GM23338 (cell line): Measurements from ENCODE around the gene TSPOAP1. TPM values are rescaled to one million over a fixed set of nuclear protein-coding genes. Genes with fewer than 3 reads are reported as not detected.

Source experiments
- ATAC-seq: fragments of 200-7000 bp; cut with Tn5 transposase; 3 replicates; pipeline ENCODE4 v1.9.1; 2020
- DNase-seq: peaks from one replicate; pipeline ENCODE4 v3.0.0-alpha.2; 2015; ENCODE audit warnings: low spot score
- H2AFZ ChIP-seq: fragments of 200-600 bp; sonication (generic); 2 replicates; pipeline ENCODE4 v1.8.0; 2016; ENCODE audit warnings: antibody characterized with exemption, mild to moderate bottlenecking, moderate library complexity
- H3F3A ChIP-seq: fragments of 200-600 bp; sonication (generic); replicated peaks from 2 replicates; pipeline ENCODE4 v1.8.0; 2017; ENCODE audit warnings: antibody characterized with exemption, mixed run types, low read depth
- H3K27ac ChIP-seq: fragments of 200-600 bp; sonication (generic); 2 replicates; pipeline ENCODE4 v1.6.1; 2016; ENCODE audit warnings: low read depth
- H3K27me3 ChIP-seq: fragments of 200-600 bp; sonication (generic); 2 replicates; pipeline ENCODE4 v1.8.0; 2016; ENCODE audit warnings: mild to moderate bottlenecking, mixed run types, moderate library complexity; ENCODE audit not compliant: insufficient read depth
- H3K36me3 ChIP-seq: fragments of 200-600 bp; sonication (generic); 2 replicates; pipeline ENCODE4 v1.8.0; 2016; ENCODE audit warnings: mild to moderate bottlenecking; ENCODE audit not compliant: insufficient read depth
- H3K4me1 ChIP-seq: fragments of 200-600 bp; sonication (generic); 2 replicates; pipeline ENCODE4 v1.8.0; 2016; ENCODE audit warnings: mild to moderate bottlenecking, moderate library complexity; ENCODE audit not compliant: insufficient read depth
- H3K4me2 ChIP-seq: fragments of 200-600 bp; sonication (generic); 2 replicates; pipeline ENCODE4 v1.7.1; 2017; ENCODE audit warnings: mixed run types
- H3K4me3 ChIP-seq: fragments of 200-600 bp; sonication (generic); 2 replicates; pipeline ENCODE4 v1.6.1; 2016; ENCODE audit warnings: mixed run types
- H3K79me2 ChIP-seq: fragments of 200-600 bp; sonication (generic); replicated peaks from 2 replicates; pipeline ENCODE4 v1.8.0; 2017; ENCODE audit warnings: mild to moderate bottlenecking; ENCODE audit not compliant: insufficient read depth
- H3K9me2 ChIP-seq: fragments of 200-600 bp; sonication (generic); 2 replicates; pipeline ENCODE4 v1.8.0; 2017; ENCODE audit not compliant: insufficient read depth
- H4K20me1 ChIP-seq: fragments of 200-600 bp; sonication (generic); replicated peaks from 2 replicates; pipeline ENCODE4 v1.8.0; 2017; ENCODE audit warnings: mild to moderate bottlenecking; ENCODE audit not compliant: insufficient read depth
- H3K27ac Mint-ChIP-seq: 2 replicates; pipeline ENCODE4 v1.8.0; 2020; ENCODE audit warnings: inconsistent platforms, mild to moderate bottlenecking, moderate library complexity, mixed read lengths
- H3K27me3 Mint-ChIP-seq: 3 replicates; pipeline ENCODE4 v1.8.0; 2022; ENCODE audit warnings: low read depth, mild to moderate bottlenecking, moderate library complexity, mixed read lengths, inconsistent platforms; ENCODE audit not compliant: insufficient read depth, poor library complexity
- H3K36me3 Mint-ChIP-seq: 3 replicates; pipeline ENCODE4 v1.8.0; 2021; ENCODE audit warnings: low read depth, mild to moderate bottlenecking, inconsistent platforms, moderate library complexity, mixed read lengths
- H3K4me1 Mint-ChIP-seq: 3 replicates; pipeline ENCODE4 v1.8.0; 2020; ENCODE audit warnings: mild to moderate bottlenecking, inconsistent platforms, mixed read lengths
- H3K4me3 Mint-ChIP-seq: 3 replicates; pipeline ENCODE4 v1.8.0; 2021; ENCODE audit warnings: moderate library complexity, mild to moderate bottlenecking, inconsistent platforms, mixed read lengths
- H3K9me3 Mint-ChIP-seq: 3 replicates; pipeline ENCODE4 v1.8.0; 2020; ENCODE audit warnings: moderate library complexity, mild to moderate bottlenecking, inconsistent platforms, mixed read lengths
- EZH2 ChIP-seq: fragments of 200-600 bp; sonication (generic); IDR thresholded peaks from one replicate; pipeline ENCODE4 v1.8.0; 2017; ENCODE audit warnings: antibody characterized with exemption, mild to moderate bottlenecking, low read depth; ENCODE audit not compliant: unreplicated experiment
- EZH2phosphoT487 ChIP-seq: fragments of 200-600 bp; sonication (generic); IDR thresholded peaks from one replicate; pipeline ENCODE4 v1.8.1; 2018; ENCODE audit warnings: antibody characterized with exemption; ENCODE audit not compliant: unreplicated experiment
- JUNB ChIP-seq: IDR thresholded peaks from one replicate; pipeline ENCODE4 v1.6.1; 2016; ENCODE audit warnings: antibody characterized with exemption; ENCODE audit not compliant: unreplicated experiment
- NANOG ChIP-seq: IDR thresholded peaks from 2 replicates; pipeline ENCODE4 v1.6.1; 2016; ENCODE audit warnings: antibody characterized with exemption, borderline replicate concordance
- POLR2AphosphoS5 ChIP-seq: IDR thresholded peaks from 2 replicates; pipeline ENCODE4 v1.6.1; 2016; ENCODE audit warnings: antibody characterized with exemption, low read depth
- STAT1 ChIP-seq: IDR thresholded peaks from one replicate; pipeline ENCODE4 v1.6.1; 2016; ENCODE audit warnings: antibody characterized with exemption; ENCODE audit not compliant: unreplicated experiment
- ZNF114 ChIP-seq: fragments of 250-450 bp; sonication (Bioruptor Pico); IDR thresholded peaks from 2 replicates; pipeline ENCODE4 v1.5.0; 2020; ENCODE audit warnings: mild to moderate bottlenecking, moderate library complexity
- ZNF331 ChIP-seq: fragments of 250-450 bp; sonication (Bioruptor Pico); IDR thresholded peaks from 2 replicates; pipeline ENCODE4 v1.5.0; 2020; ENCODE audit warnings: low read depth, mild to moderate bottlenecking, moderate library complexity
- polyA plus RNA-seq: library from polyadenylated mRNA; unstranded; fragments of >200 nt; fragmentation: Nextera tagmentation; extraction: Ambion mirVana; gene quantifications from 2 replicates; pipeline ENCODE4 v1.2.1, GENCODE V29; 2016
- total RNA-seq: library from RNA; depleted of rRNA; stranded (reverse); fragments of >200 nt; shearing (Covaris generic); gene quantifications from 2 replicates; pipeline ENCODE4 v1.2.3, GENCODE V29; 2014
- TF ChIP-seq, protein P1 (sequence below): IDR thresholded peaks from 2 replicates; pipeline ENCODE4 v1.6.1; 2016; ENCODE audit warnings: antibody characterized with exemption
- TF ChIP-seq, protein P2 (sequence below): IDR thresholded peaks from one replicate; pipeline ENCODE4 v1.6.1; 2018; ENCODE audit warnings: antibody characterized with exemption; ENCODE audit not compliant: unreplicated experiment

Gene TSPOAP1
- total and polyA plus RNA-seq, 2 experiments from 2014 or later = 7.3 to 11.8 TPM

GRCh38 chr17:58354541-58355216 is 26.1 kb upstream of the TSPOAP1 start:
- Mint-ChIP-seq H3K27ac (no peak overlapping the region), H3K4me3 (no peak overlapping the region), H3K27me3 (peaks cover 10% of the 10 kb centered on the region), H3K36me3 (peaks cover 11% of the 10 kb centered on the region), H3K4me1 (peaks cover 10% of the 10 kb centered on the region), H3K9me3 (no peaks in the 10 kb centered on the region)
- no peak overlapping the region for H3K4me2 ChIP-seq
- H3K27ac ChIP-seq = no peak overlapping the region
- DNase-seq = no peak
- ATAC-seq = no peak
- peaks cover 11% of the 10 kb centered on the region for H3K4me1 ChIP-seq
- H3K79me2 ChIP-seq = peaks cover 16% of the 10 kb centered on the region
- no peaks in the 10 kb centered on the region for H4K20me1 ChIP-seq
- H3K36me3 ChIP-seq = peaks cover under 1% of the 10 kb centered on the region; the same call in 1 of the 2 replicates
- no peaks in the 10 kb centered on the region for H3K9me2 ChIP-seq
- H3F3A ChIP-seq = 0 out of 2 replicates have a peak, but pooled peaks cover 4% of the 10 kb centered on the region
- H3K27me3 ChIP-seq = no peaks in the 10 kb centered on the region
- TF ChIP-seq JUNB (no peak), POLR2AphosphoS5 (no peak), EZH2phosphoT487 (no peak), EZH2 (no peak), ZNF331 (CRISPR knock-in tag) (no peak)
- TF ChIP-seq, protein P1, sequence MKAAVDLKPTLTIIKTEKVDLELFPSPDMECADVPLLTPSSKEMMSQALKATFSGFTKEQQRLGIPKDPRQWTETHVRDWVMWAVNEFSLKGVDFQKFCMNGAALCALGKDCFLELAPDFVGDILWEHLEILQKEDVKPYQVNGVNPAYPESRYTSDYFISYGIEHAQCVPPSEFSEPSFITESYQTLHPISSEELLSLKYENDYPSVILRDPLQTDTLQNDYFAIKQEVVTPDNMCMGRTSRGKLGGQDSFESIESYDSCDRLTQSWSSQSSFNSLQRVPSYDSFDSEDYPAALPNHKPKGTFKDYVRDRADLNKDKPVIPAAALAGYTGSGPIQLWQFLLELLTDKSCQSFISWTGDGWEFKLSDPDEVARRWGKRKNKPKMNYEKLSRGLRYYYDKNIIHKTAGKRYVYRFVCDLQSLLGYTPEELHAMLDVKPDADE = no peak
- TF ChIP-seq, protein P2, sequence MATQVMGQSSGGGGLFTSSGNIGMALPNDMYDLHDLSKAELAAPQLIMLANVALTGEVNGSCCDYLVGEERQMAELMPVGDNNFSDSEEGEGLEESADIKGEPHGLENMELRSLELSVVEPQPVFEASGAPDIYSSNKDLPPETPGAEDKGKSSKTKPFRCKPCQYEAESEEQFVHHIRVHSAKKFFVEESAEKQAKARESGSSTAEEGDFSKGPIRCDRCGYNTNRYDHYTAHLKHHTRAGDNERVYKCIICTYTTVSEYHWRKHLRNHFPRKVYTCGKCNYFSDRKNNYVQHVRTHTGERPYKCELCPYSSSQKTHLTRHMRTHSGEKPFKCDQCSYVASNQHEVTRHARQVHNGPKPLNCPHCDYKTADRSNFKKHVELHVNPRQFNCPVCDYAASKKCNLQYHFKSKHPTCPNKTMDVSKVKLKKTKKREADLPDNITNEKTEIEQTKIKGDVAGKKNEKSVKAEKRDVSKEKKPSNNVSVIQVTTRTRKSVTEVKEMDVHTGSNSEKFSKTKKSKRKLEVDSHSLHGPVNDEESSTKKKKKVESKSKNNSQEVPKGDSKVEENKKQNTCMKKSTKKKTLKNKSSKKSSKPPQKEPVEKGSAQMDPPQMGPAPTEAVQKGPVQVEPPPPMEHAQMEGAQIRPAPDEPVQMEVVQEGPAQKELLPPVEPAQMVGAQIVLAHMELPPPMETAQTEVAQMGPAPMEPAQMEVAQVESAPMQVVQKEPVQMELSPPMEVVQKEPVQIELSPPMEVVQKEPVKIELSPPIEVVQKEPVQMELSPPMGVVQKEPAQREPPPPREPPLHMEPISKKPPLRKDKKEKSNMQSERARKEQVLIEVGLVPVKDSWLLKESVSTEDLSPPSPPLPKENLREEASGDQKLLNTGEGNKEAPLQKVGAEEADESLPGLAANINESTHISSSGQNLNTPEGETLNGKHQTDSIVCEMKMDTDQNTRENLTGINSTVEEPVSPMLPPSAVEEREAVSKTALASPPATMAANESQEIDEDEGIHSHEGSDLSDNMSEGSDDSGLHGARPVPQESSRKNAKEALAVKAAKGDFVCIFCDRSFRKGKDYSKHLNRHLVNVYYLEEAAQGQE = no peak
- H3K4me3 ChIP-seq = no peak overlapping the region
- no peak overlapping the region for H2AFZ ChIP-seq

DNA sequence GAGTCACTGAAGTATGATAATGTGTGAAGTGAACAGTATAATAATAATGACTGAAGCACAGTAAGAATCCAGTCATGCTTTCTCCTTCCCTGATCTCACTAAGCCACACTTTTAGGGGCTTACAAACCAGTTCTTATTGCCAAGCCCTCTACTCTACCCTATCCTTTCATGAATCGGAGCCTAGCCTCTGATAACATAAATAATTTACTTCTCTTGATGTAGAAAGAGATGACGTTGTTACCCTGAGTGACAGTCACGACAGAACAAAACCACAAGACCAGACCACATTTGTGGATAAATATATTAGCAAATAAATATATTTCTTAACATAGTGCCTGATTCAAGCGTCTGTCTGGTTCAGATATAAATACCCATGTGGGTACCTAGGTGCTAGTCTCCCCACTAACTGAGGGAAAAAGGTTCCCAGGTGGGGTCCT is 24.8 kb upstream of the TSPOAP1 start:
- DNase-seq (no peak), ATAC-seq (no peak)
- Histone ChIP-seq H3F3A (0 out of 2 replicates have a peak, but pooled peaks cover 4% of the 10 kb centered on the region), H3K27ac (no peak overlapping the region), H3K9me2 (no peaks in the 10 kb centered on the region), H3K27me3 (no peaks in the 10 kb centered on the region), H3K79me2 (peaks cover 16% of the 10 kb centered on the region), H3K4me1 (peaks cover 11% of the 10 kb centered on the region), H2AFZ (no peak overlapping the region), H3K36me3 (peaks cover 13% of the 10 kb centered on the region), H3K4me3 (peak overlapping the region; percentile 100), H4K20me1 (no peaks in the 10 kb centered on the region), H3K4me2 (peak overlapping the region; percentile 92)
- no peak overlapping the region for H3K27ac Mint-ChIP-seq
- peak overlapping the region; percentile 100 for H3K4me3 Mint-ChIP-seq
- H3K36me3 Mint-ChIP-seq = peaks cover 23% of the 10 kb centered on the region
- no peaks in the 10 kb centered on the region for H3K9me3 Mint-ChIP-seq
- H3K4me1 Mint-ChIP-seq = peaks cover 10% of the 10 kb centered on the region
- H3K27me3 Mint-ChIP-seq = peaks cover 10% of the 10 kb centered on the region
- TF ChIP-seq ZNF114 (CRISPR knock-in tag) (no peak), EZH2 (no peak), JUNB (no peak), ZNF331 (CRISPR knock-in tag) (no peak), STAT1 (no peak), EZH2phosphoT487 (no peak), NANOG (no peak), POLR2AphosphoS5 (no peak)
- TF ChIP-seq, protein P2 = no peak
- TF ChIP-seq, protein P1 = no peak
